Endothelial cell of umbilical vein (primary cell): ENCODE measurements around the gene PSMC1. TPM values are rescaled to one million over a fixed set of nuclear protein-coding genes. Genes with fewer than 3 reads are reported as not detected.

Source experiments
- BruUV-seq: library from RNA; stranded (reverse); fragments of 400-500 nt; replicated peaks from 2 replicates; lab custom pipeline; 2021; lab: Mats Ljungman, UMichigan
- CTCF ChIA-PET: fragments of 300-600, 350-600 bp; sonication (Branson Sonifier 250); formaldehyde crosslinking; loops from one replicate; lab custom pipeline; 2021; ENCODE audit warnings: antibody characterized with exemption, inconsistent platforms; lab: Charles Lee
- POLR2A ChIA-PET: fragments of 300-600, 350-600 bp; sonication (Branson Sonifier 250); formaldehyde crosslinking; loops from one replicate; lab custom pipeline; 2021; ENCODE audit warnings: antibody characterized with exemption, inconsistent platforms; lab: Charles Lee
- DNase-seq: peaks from one replicate; pipeline ENCODE4 v3.0.0-alpha.2; 2011; ENCODE audit warnings: low read depth, low spot score
- FAIRE-seq: peaks from 2 replicates; lab custom pipeline; 2011; peaks lifted over from hg19 to GRCh38; lab: Jason Lieb, UNC
- H2AFZ ChIP-seq: 2 replicates; pipeline ENCODE4 v1.6.0; 2012; ENCODE audit warnings: low read depth, low read length, control low read depth, inconsistent platforms
- H3K27ac ChIP-seq: 2 replicates; pipeline ENCODE4 v1.5.1; 2011; ENCODE audit warnings: low read depth, mild to moderate bottlenecking, control low read depth, low read length, moderate library complexity; ENCODE audit not compliant: insufficient read depth
- H3K27me3 ChIP-seq, 2 experiments: 2 replicates each; pipeline versions ENCODE4 v1.6.0 to v1.6.1; 2011; ENCODE audit warnings: low read length in 2 of 2, mixed read lengths in 1 of 2; ENCODE audit not compliant: control insufficient read depth in 2 of 2, insufficient read depth in 2 of 2
- H3K36me3 ChIP-seq, 2 experiments: 2 replicates in 1 of 2; 3 replicates in 1 of 2; pipeline ENCODE4 v1.5.1; 2011; ENCODE audit warnings: low read length in 2 of 2, mild to moderate bottlenecking in 1 of 2, moderate library complexity in 1 of 2; ENCODE audit not compliant: control insufficient read depth in 2 of 2, insufficient read depth in 2 of 2; ENCODE audit errors: extremely low read depth in 1 of 2
- H3K4me1 ChIP-seq: 3 replicates; pipeline ENCODE4 v1.5.1; 2011; ENCODE audit warnings: mild to moderate bottlenecking, low read length; ENCODE audit not compliant: control insufficient read depth, insufficient read depth; ENCODE audit errors: extremely low read depth
- H3K4me2 ChIP-seq: 2 replicates; pipeline ENCODE4 v1.6.1; 2011; ENCODE audit warnings: low read length, control low read depth, mixed read lengths; ENCODE audit not compliant: insufficient read depth
- H3K4me3 ChIP-seq, 3 experiments: fragments of 200-600 bp in 1 of 3; sonication (generic), shearing (Covaris generic) in 1 of 3; replicated peaks in 1 of 3; 2 replicates each; pipeline ENCODE4 v1.5.1; 2011 to 2016; ENCODE audit warnings: control low read depth in 3 of 3, low read length in 3 of 3, mild to moderate bottlenecking in 2 of 3, inconsistent platforms in 1 of 3, low read depth in 1 of 3, moderate library complexity in 1 of 3; ENCODE audit not compliant: insufficient read depth in 1 of 3
- H3K79me2 ChIP-seq: 2 replicates; pipeline ENCODE4 v1.6.0; 2012; ENCODE audit warnings: low read length, inconsistent platforms; ENCODE audit not compliant: control insufficient read depth, insufficient read depth
- H3K9ac ChIP-seq: replicated peaks from 2 replicates; pipeline ENCODE3; 2011; ENCODE audit warnings: low read length, control low read depth; ENCODE audit not compliant: insufficient read depth; ENCODE audit errors: extremely low read depth
- H3K9me1 ChIP-seq: replicated peaks from 3 replicates; pipeline ENCODE4 v1.6.0; 2011; ENCODE audit warnings: mild to moderate bottlenecking, low read length; ENCODE audit not compliant: control insufficient read depth, insufficient read depth; ENCODE audit errors: extremely low read depth
- H3K9me3 ChIP-seq: replicated peaks from 2 replicates; pipeline ENCODE4 v1.5.1; 2012; ENCODE audit warnings: low read length, inconsistent platforms; ENCODE audit not compliant: control insufficient read depth, insufficient read depth
- H4K20me1 ChIP-seq: replicated peaks from 2 replicates; pipeline ENCODE3; 2011; ENCODE audit warnings: mild to moderate bottlenecking, low read length; ENCODE audit not compliant: control insufficient read depth, insufficient read depth; ENCODE audit errors: extremely low read depth
- EZH2 ChIP-seq: IDR thresholded peaks from 2 replicates; pipeline ENCODE4 v1.6.1; 2012; ENCODE audit warnings: borderline replicate concordance, low read depth, mild to moderate bottlenecking, moderate library complexity, low read length, inconsistent platforms; ENCODE audit not compliant: severe bottlenecking
- FOS ChIP-seq: IDR thresholded peaks from 2 replicates; pipeline ENCODE4 v1.6.1; 2011; ENCODE audit warnings: mild to moderate bottlenecking, low read length, moderate library complexity, borderline replicate concordance; ENCODE audit not compliant: insufficient read depth
- GATA2 ChIP-seq: IDR thresholded peaks from 2 replicates; pipeline ENCODE4 v1.7.0; 2011; ENCODE audit warnings: low read depth, mild to moderate bottlenecking, moderate library complexity, mixed read lengths, low read length; ENCODE audit not compliant: insufficient read length, insufficient read depth
- JUN ChIP-seq: IDR thresholded peaks from 2 replicates; pipeline ENCODE4 v1.6.1; 2011; ENCODE audit warnings: borderline replicate concordance, low read depth; ENCODE audit not compliant: insufficient read length, insufficient read depth
- MYC ChIP-seq: IDR thresholded peaks from one replicate; pipeline ENCODE4 v1.6.1; 2011; ENCODE audit warnings: mild to moderate bottlenecking, low read depth, low read length
- POLR2A ChIP-seq: IDR thresholded peaks from 2 replicates; pipeline ENCODE4 v1.6.1; 2012; ENCODE audit warnings: low read depth, mild to moderate bottlenecking, control low read depth, low read length
- POLR2AphosphoS5 ChIP-seq: IDR thresholded peaks from 2 replicates; pipeline ENCODE4 v1.6.1; 2012; ENCODE audit warnings: low read depth, mild to moderate bottlenecking, control low read depth, low read length, moderate library complexity; ENCODE audit not compliant: insufficient read depth
- dilution Hi-C: fragments of 300-500 bp; cut with MboI; formaldehyde crosslinking; loops from one replicate; pipeline ENCODE4 v1.15.0; 2019; ENCODE audit warnings: low sequenced_read_pairs; ENCODE audit not compliant: extremely low pct_ligation_motif_present
- intact Hi-C: fragments of 100-400 bp; cut with micrococcal nuclease; formaldehyde crosslinking; loops from one replicate; pipeline ENCODE4 v1.10.0; 2022
- polyA plus RNA-seq, 4 experiments: library from polyadenylated mRNA; depleted of rRNA in 3 of 4; stranded (reverse) in 3 of 4; unstranded in 1 of 4; fragments of >200 nt; gene quantifications; 2 replicates each; pipeline versions ENCODE4 v1.2.1 to v1.2.3, GENCODE V29; 2011 to 2012; ENCODE audit warnings: missing spikeins in 1 of 4
- total RNA-seq: library from RNA; stranded (reverse); gene quantifications from 2 replicates; pipeline ENCODE4 v1.2.3, GENCODE V29; 2021
- TF ChIP-seq, protein P1 (sequence below), 2 donors: IDR thresholded peaks; 1 replicate in 1 of 2; 2 replicates in 1 of 2; pipeline ENCODE4 v1.5.1; 2011; ENCODE audit warnings: low read length in 2 of 2, mild to moderate bottlenecking in 2 of 2, moderate library complexity in 2 of 2, control low read depth in 1 of 2, inconsistent platforms in 1 of 2, low read depth in 1 of 2; ENCODE audit not compliant: insufficient read depth in 1 of 2; ENCODE audit errors: extremely low read depth in 1 of 2
- TF ChIP-seq, protein P2 (sequence below): IDR thresholded peaks from 2 replicates; pipeline ENCODE4 v1.6.1; 2011; ENCODE audit not compliant: insufficient read depth, insufficient read length

PSMC1 gene
- total and polyA plus RNA-seq, 2 donors (not counting 3 experiments of a cell fraction or from before 2014, with no cell fraction given) = 77.4 to 129 TPM

- Histone ChIP-seq H3K9me1 (no peaks in the 10 kb centered on the region), H4K20me1 (no peaks in the 10 kb centered on the region), H3K79me2 (no peaks in the 10 kb centered on the region), H3K4me3 (no peak overlapping the region), H2AFZ (no peak overlapping the region), H3K4me2 (no peak overlapping the region), H3K27me3 (no peaks in the 10 kb centered on the region), H3K9ac (no peak overlapping the region), H3K4me1 (no peaks in the 10 kb centered on the region), H3K9me3 (no peaks in the 10 kb centered on the region), H3K36me3 (peaks cover 3 to 12% of the 10 kb centered on the region in 2 experiments), H3K27ac (no peak overlapping the region)
- no peak for TF ChIP-seq FOS
- no peak for TF ChIP-seq JUN
- TF ChIP-seq POLR2A = no peak
- TF ChIP-seq GATA2 = no peak
- TF ChIP-seq EZH2 = no peak
- TF ChIP-seq, protein P1, sequence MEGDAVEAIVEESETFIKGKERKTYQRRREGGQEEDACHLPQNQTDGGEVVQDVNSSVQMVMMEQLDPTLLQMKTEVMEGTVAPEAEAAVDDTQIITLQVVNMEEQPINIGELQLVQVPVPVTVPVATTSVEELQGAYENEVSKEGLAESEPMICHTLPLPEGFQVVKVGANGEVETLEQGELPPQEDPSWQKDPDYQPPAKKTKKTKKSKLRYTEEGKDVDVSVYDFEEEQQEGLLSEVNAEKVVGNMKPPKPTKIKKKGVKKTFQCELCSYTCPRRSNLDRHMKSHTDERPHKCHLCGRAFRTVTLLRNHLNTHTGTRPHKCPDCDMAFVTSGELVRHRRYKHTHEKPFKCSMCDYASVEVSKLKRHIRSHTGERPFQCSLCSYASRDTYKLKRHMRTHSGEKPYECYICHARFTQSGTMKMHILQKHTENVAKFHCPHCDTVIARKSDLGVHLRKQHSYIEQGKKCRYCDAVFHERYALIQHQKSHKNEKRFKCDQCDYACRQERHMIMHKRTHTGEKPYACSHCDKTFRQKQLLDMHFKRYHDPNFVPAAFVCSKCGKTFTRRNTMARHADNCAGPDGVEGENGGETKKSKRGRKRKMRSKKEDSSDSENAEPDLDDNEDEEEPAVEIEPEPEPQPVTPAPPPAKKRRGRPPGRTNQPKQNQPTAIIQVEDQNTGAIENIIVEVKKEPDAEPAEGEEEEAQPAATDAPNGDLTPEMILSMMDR (IDR thresholded peaks at IDR 0.05; ENCODE audit: extremely low read depth in 1 of 2, insufficient read depth in 1 of 2, low read depth in 1 of 2, low read length in 2 of 2) = no peak
- TF ChIP-seq, protein P2, sequence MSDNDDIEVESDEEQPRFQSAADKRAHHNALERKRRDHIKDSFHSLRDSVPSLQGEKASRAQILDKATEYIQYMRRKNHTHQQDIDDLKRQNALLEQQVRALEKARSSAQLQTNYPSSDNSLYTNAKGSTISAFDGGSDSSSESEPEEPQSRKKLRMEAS = no peak
- no peak for TF ChIP-seq POLR2AphosphoS5
- TF ChIP-seq MYC = no peak
- POLR2A ChIA-PET = no interaction called here
- dilution Hi-C loops (no loop called here), intact Hi-C loops (no loop called here)
- DNase-seq = no peak
- no TSS peak for BruUV-seq
- CTCF ChIA-PET = interaction anchor here (1.5 to 2.7 kb wide), 3 partner anchors 9 to 459 kb away, joined by 4 to 24 read pairs (median 17); no protein-coding TSS in a partner anchor
- FAIRE-seq = no peak
These were observed 43.1 kb downstream of the PSMC1 start for GRCh38 chr14:90299408-90299807.
